Gastroesophageal sphincter (tissue), 4 donors: ENCODE data around the gene DNAJC4. TPM values are rescaled to one million over a fixed set of nuclear protein-coding genes. Genes with fewer than 3 reads are reported as not detected.

ENCODE experiments used
- ATAC-seq: fragments of 150-250 bp; one replicate; pipeline ENCODE4 v1.9.1; 2016; ENCODE audit warnings: mild to moderate bottlenecking, moderate library complexity
- H3K27ac ChIP-seq, 4 donors: fragments of 200-600 bp; sonication (generic) in 3 of 4; 1 replicate in 3 of 4; 2 replicates in 1 of 4; pipeline ENCODE4 v1.5.1; 2016 to 2019
- H3K27me3 ChIP-seq: fragments of 200-600 bp; sonication (generic); one replicate; pipeline ENCODE4 v1.5.1; 2019
- H3K36me3 ChIP-seq, 2 donors: fragments of 200-600 bp; sonication (generic); one replicate each; pipeline ENCODE4 v1.5.1; 2019; ENCODE audit warnings: control low read depth in 1 of 2
- H3K4me1 ChIP-seq, 3 donors: fragments of 200-600 bp; sonication (generic); 1 replicate in 2 of 3; 2 replicates in 1 of 3; pipeline ENCODE4 v1.5.1; 2016 to 2019; ENCODE audit warnings: control low read depth in 2 of 3
- H3K4me3 ChIP-seq, 2 donors: fragments of 200-600 bp; sonication (generic); one replicate each; pipeline ENCODE4 v1.5.1; 2019; ENCODE audit warnings: mild to moderate bottlenecking in 1 of 2, moderate library complexity in 1 of 2
- H3K9me3 ChIP-seq, 3 donors: fragments of 200-600 bp; sonication (generic); one replicate each; pipeline ENCODE4 v1.5.1; 2017 to 2019; ENCODE audit warnings: control low read depth in 2 of 3
- CTCF ChIP-seq, 4 experiments: fragments of 200-600 bp in 2 of 4; fragments of 450-650 bp in 2 of 4; sonication (generic) in 1 of 4; IDR thresholded peaks; one replicate each; pipeline ENCODE4 v1.5.1; 2017 to 2019; ENCODE audit warnings: antibody characterized with exemption in 4 of 4, mild to moderate bottlenecking in 2 of 4, moderate library complexity in 2 of 4
- EP300 ChIP-seq: sonication (generic); formaldehyde crosslinking; IDR thresholded peaks from one replicate; pipeline ENCODE4 v1.6.1; 2017; ENCODE audit warnings: antibody characterized with exemption, mild to moderate bottlenecking
- POLR2A ChIP-seq, 2 donors: fragments of 450-650 bp; IDR thresholded peaks; one replicate each; pipeline ENCODE4 v1.6.1; 2017; ENCODE audit warnings: antibody characterized with exemption in 2 of 2, mild to moderate bottlenecking in 2 of 2, moderate library complexity in 1 of 2
- POLR2AphosphoS5 ChIP-seq: sonication (generic); formaldehyde crosslinking; IDR thresholded peaks from one replicate; pipeline ENCODE4 v1.6.1; 2017; ENCODE audit warnings: antibody characterized with exemption
- WGBS, 2 donors: methylation state at CpG; one replicate each; pipeline ENCODE4 v1.1.5; 2018; ENCODE audit warnings: low coverage in 1 of 2; 5-methylcytosine and 5-hydroxymethylcytosine counted together
- total RNA-seq, 4 donors: library from RNA; depleted of rRNA; stranded (reverse); fragments of >200 nt; gene quantifications; one replicate each; pipeline ENCODE4 v1.1.0, GENCODE V29; 2016

DNAJC4 gene
- total RNA-seq, 4 donors from 2014 or later, result 7.1 to 33.5 (median 28.9) TPM

- WGBS, 2 donors, result 51 to 90% methylated on average over 3 to 6 of the region's 8 CpGs
- Histone ChIP-seq H3K27ac (no peak overlapping the region), H3K9me3 (no peaks in the 10 kb centered on the region), H3K4me3 (no peak overlapping the region), H3K36me3 (peaks cover 0 to 72% of the 10 kb centered on the region in 2 donors), H3K27me3 (no peaks in the 10 kb centered on the region), H3K4me1 (peaks cover 0 to 26% (median 7%) of the 10 kb centered on the region in 3 donors)
- ATAC-seq, result no peak
- TF ChIP-seq EP300 (no peak), POLR2A (IDR thresholded peaks at IDR 0.05) (no peak), CTCF (IDR thresholded peaks at IDR 0.05) (no peak), POLR2AphosphoS5 (no peak)
Measured at GRCh38 chr11:64278576-64279190, 48.3 kb downstream of the DNAJC4 start.

- Histone ChIP-seq H3K36me3 (peaks cover 0 to 48% of the 10 kb centered on the region in 2 donors), H3K4me3 (no peak overlapping the region), H3K4me1 (peaks cover 0 to 47% (median 22%) of the 10 kb centered on the region in 3 donors), H3K9me3 (no peaks in the 10 kb centered on the region), H3K27me3 (no peaks in the 10 kb centered on the region), H3K27ac (no peak overlapping the region)
- ATAC-seq, result no peak
- 89 to 100% methylated on average over 6 to 15 of the region's 22 CpGs for WGBS, 2 donors
- TF ChIP-seq POLR2AphosphoS5 (no peak), EP300 (no peak), CTCF (IDR thresholded peaks at IDR 0.05) (no peak), POLR2A (IDR thresholded peaks at IDR 0.05) (no peak)
Measured at GRCh38 chr11:64281957-64282770, 51.8 kb downstream of the DNAJC4 start.

GRCh38 chr11:64283092-64283491 lies 52.7 kb downstream of the DNAJC4 start:
- H3K36me3 ChIP-seq, result peaks cover 0 to 46% of the 10 kb centered on the region in 2 donors
- H3K27me3 ChIP-seq, result no peaks in the 10 kb centered on the region
- TF ChIP-seq POLR2A (IDR thresholded peaks at IDR 0.05) (no peak), CTCF (IDR thresholded peaks at IDR 0.05) (no peak), EP300 (no peak)
- H3K27ac ChIP-seq, result peak overlapping the region in 1 of 4 donors; percentile 95
- ATAC-seq, result no peak
- 74 to 100% methylated on average over 1 to 3 of the region's 3 CpGs for WGBS, 2 donors
- H3K4me1 ChIP-seq, result peaks cover 0 to 54% (median 22%) of the 10 kb centered on the region in 3 donors
- no peaks in the 10 kb centered on the region for H3K9me3 ChIP-seq
- peak overlapping the region in 1 of 2 donors; percentile 72 for H3K4me3 ChIP-seq

Other genes with a start within 250 kb of the DNAJC4 start
- 10 to 100 TPM; 47.7 to 70.4 (median 53.2) TPM for gene OTUB1, start 244.1 kb upstream of the DNAJC4 start, total RNA-seq
- gene FLRT1, start 194.6 kb upstream of the DNAJC4 start, total RNA-seq, result 1 to 10 TPM; 1.1 to 4.7 (median 3.6) TPM
- gene MACROD1, start 64.4 kb upstream of the DNAJC4 start, total RNA-seq, result 10 to 100 TPM; 26.9 to 56.2 (median 30.4) TPM
- 100 to 1,000 TPM in 1 of 4 donors, 10 to 100 TPM in 3; 88.6 to 134 (median 94.0) TPM for gene STIP1, start 44.4 kb upstream of the DNAJC4 start, total RNA-seq
- 10 to 100 TPM; 14.5 to 28.5 (median 17.0) TPM for gene FERMT3, start 23.8 kb upstream of the DNAJC4 start, total RNA-seq
- 10 to 100 TPM; 41.4 to 59.9 (median 50.3) TPM for gene TRPT1, start 4.4 kb upstream of the DNAJC4 start, total RNA-seq
- gene NUDT22, start 4.3 kb upstream of the DNAJC4 start, total RNA-seq, result 10 to 100 TPM; 36.8 to 53.7 (median 45.8) TPM
- 100 to 1,000 TPM in 2 of 4 donors, 10 to 100 TPM in 2; 49.9 to 152 (median 88.6) TPM for gene VEGFB, start 4.0 kb downstream of the DNAJC4 start, total RNA-seq
- 10 to 100 TPM; 45.5 to 78.3 (median 58.4) TPM for gene FKBP2, start 10.5 kb downstream of the DNAJC4 start, total RNA-seq
- gene PPP1R14B, start 16.4 kb downstream of the DNAJC4 start, total RNA-seq, result 100 to 1,000 TPM in 1 of 4 donors, 10 to 100 TPM in 3; 37.2 to 123 (median 70.9) TPM
- gene PLCB3, start 21.0 kb downstream of the DNAJC4 start, total RNA-seq, result 10 to 100 TPM; 16.2 to 33.2 (median 25.1) TPM
- gene BAD, start 54.1 kb downstream of the DNAJC4 start, total RNA-seq, result 100 to 1,000 TPM in 3 of 4 donors, 10 to 100 TPM in 1; 97.1 to 156 (median 135) TPM
- gene GPR137, start 55.3 kb downstream of the DNAJC4 start, total RNA-seq, result 10 to 100 TPM; 14.0 to 37.1 (median 27.6) TPM
- under 1 TPM in 1 of 4 donors, not detected in 3; 0.31 TPM for gene KCNK4, start 60.8 kb downstream of the DNAJC4 start, total RNA-seq
- not detected for gene CATSPERZ, start 69.8 kb downstream of the DNAJC4 start, total RNA-seq
- 10 to 100 TPM; 39.8 to 77.1 (median 71.2) TPM for gene ESRRA, start 75.0 kb downstream of the DNAJC4 start, total RNA-seq
- gene TRMT112, start 87.0 kb downstream of the DNAJC4 start, total RNA-seq, result 100 to 1,000 TPM; 180 to 267 (median 218) TPM
- 100 to 1,000 TPM; 179 to 260 (median 181) TPM for gene PRDX5, start 87.6 kb downstream of the DNAJC4 start, total RNA-seq
- gene CCDC88B, start 109.7 kb downstream of the DNAJC4 start, total RNA-seq, result 1 to 10 TPM; 7.6 to 9.4 (median 8.5) TPM
- gene RPS6KA4, start 128.6 kb downstream of the DNAJC4 start, total RNA-seq, result 10 to 100 TPM; 21.2 to 44.2 (median 28.3) TPM